ENCODE results near the gene MARCHF11.

Gene MARCHF11

DNA sequence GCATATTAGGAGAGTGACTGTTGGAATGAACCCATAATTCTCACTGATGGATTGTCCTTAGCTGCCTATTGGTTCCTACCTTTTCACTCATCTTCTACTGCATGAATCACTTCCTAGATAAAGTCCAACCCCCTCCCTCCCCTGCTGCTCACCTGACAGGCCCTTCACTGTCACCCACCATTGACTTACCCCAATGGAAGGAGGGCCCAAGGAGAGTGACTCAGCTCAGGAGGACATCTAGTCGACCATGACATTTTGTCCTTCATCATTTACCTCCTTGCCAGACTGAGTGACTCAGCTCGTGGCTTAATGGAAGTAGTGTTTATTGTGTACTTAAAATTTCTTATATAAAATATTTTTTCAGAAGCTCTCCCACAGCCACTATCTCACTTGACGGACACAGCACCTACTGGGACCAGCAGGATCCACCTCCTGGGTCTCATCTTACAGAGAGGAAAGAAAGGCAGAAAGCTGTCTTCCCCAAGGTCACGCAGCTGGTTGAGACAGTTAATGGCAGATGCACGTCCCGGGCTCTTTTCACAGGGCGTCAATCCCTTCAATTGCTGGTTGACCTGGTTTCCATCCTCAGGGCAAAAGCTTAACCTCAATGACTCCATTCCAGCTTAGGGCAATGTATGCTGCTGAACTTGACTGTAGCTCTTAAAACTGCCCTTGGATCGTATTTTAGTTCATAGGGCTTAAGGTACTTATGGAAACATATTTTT, 142.3 kb downstream of the MARCHF11 start:
- TF ChIP-seq, protein P1, sequence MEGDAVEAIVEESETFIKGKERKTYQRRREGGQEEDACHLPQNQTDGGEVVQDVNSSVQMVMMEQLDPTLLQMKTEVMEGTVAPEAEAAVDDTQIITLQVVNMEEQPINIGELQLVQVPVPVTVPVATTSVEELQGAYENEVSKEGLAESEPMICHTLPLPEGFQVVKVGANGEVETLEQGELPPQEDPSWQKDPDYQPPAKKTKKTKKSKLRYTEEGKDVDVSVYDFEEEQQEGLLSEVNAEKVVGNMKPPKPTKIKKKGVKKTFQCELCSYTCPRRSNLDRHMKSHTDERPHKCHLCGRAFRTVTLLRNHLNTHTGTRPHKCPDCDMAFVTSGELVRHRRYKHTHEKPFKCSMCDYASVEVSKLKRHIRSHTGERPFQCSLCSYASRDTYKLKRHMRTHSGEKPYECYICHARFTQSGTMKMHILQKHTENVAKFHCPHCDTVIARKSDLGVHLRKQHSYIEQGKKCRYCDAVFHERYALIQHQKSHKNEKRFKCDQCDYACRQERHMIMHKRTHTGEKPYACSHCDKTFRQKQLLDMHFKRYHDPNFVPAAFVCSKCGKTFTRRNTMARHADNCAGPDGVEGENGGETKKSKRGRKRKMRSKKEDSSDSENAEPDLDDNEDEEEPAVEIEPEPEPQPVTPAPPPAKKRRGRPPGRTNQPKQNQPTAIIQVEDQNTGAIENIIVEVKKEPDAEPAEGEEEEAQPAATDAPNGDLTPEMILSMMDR (IDR thresholded peaks at IDR 0.05), result no peak
- TF ChIP-seq ZFX (IDR thresholded peaks at IDR 0.05; ENCODE audit: borderline replicate concordance), result no peak
- H3K27ac ChIP-seq, result no peak overlapping the region

- H3K27ac ChIP-seq, result no peak overlapping the region
- TF ChIP-seq, protein P1 (IDR thresholded peaks at IDR 0.05), result no peak
- no peak for TF ChIP-seq ZFX (IDR thresholded peaks at IDR 0.05; ENCODE audit: borderline replicate concordance)
Observed at GRCh38 chr5:16034319-16035001, 145.1 kb downstream of the MARCHF11 start.

- TF ChIP-seq, protein P1 (IDR thresholded peaks at IDR 0.05), result no peak
- TF ChIP-seq ZFX (IDR thresholded peaks at IDR 0.05; ENCODE audit: borderline replicate concordance), result no peak
- no peak overlapping the region for H3K27ac ChIP-seq
Observed at GRCh38 chr5:16033187-16033925, 146.2 kb downstream of the MARCHF11 start.

DNA sequence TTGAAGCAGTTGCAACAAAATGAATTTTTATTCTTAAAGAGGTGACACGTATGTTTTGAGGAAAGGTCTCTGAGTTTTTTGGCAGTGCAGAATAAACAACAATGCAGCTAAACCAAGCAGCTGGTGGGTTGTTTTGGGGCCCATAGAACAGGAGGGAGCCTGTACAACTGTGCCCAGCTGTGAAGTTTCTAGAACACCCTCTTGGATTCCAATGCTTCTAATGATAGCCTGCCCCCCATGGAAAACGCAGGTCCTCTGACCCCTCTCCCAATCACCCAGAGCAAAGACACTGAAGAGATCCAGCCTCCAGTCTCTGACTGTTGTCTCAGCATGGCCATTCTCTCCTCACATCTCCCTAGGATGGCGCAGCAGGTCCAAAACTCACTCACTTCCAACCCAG, 150.9 kb downstream of the MARCHF11 start:
- TF ChIP-seq, protein P1 (IDR thresholded peaks at IDR 0.05), result no peak
- TF ChIP-seq ZFX (IDR thresholded peaks at IDR 0.05; ENCODE audit: borderline replicate concordance), result no peak

DNA sequence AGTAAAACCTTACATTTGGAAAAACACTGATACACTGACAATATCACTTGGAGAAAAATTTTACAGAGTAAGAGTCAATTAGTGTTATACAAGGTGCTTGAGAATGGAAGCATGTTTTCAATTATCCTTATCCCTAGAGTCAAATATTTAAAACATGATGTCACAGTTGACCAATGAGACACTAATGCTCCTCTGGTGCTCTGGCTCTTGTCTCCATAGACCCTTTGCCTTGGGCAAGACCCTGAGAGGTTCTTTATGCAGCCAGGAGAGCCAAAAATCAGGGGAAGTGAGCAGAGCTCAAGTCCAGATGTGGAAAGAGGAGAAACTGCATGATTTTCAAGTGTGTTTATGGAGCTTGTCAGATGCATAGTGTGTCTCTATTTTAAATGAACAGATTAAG, 153.9 kb downstream of the MARCHF11 start:
- no peak overlapping the region for H3K27ac ChIP-seq
- TF ChIP-seq, protein P1 (IDR thresholded peaks at IDR 0.05), result no peak
- no peak for TF ChIP-seq ZFX (IDR thresholded peaks at IDR 0.05; ENCODE audit: borderline replicate concordance)

More for the DNA sequence above, 150.9 kb downstream of the MARCHF11 start:
- H3K27ac ChIP-seq, result no peak overlapping the region

DNA sequence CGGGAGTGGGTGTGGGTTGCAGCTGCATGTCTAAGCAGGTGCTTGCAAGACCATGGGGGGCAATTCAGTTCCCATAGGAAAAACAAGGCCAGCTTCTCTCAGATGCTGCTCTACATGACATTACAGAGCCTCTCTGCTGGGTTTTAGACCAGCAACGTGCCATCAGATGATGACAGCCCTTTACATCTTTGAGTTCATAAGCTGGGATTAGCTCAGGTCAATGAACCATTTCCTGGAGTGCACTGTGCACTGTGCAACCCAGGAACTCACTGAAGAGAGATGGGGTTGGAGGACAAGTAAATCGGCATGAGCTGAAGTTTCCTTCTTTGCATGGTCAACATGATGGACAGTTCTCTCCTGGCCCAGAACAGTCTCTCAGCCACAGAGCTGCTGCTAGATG, 160.6 kb downstream of the MARCHF11 start:
- no peak for TF ChIP-seq ZFX (IDR thresholded peaks at IDR 0.05; ENCODE audit: borderline replicate concordance)
- TF ChIP-seq, protein P1 (IDR thresholded peaks at IDR 0.05), result no peak
- no peak overlapping the region for H3K27ac ChIP-seq
